ENCODE measurements around the gene CCDC34.

The CCDC34 gene

GRCh38 chr11:27391331-27392015 lies 28.5 kb upstream of the CCDC34 start:
- no peak for DNase-seq

- no peak for DNase-seq
Measured at GRCh38 chr11:27390318-27391295, 27.6 kb upstream of the CCDC34 start.

- no peak for DNase-seq
Measured at GRCh38 chr11:27388869-27389268, 25.9 kb upstream of the CCDC34 start.

GRCh38 chr11:27388001-27388400 lies 25.0 kb upstream of the CCDC34 start:
- no peak for DNase-seq

GRCh38 chr11:27387362-27387761 lies 24.3 kb upstream of the CCDC34 start:
- no peak for DNase-seq

GRCh38 chr11:27386181-27386845 lies 23.3 kb upstream of the CCDC34 start:
- no peak for DNase-seq

GRCh38 chr11:27385245-27385644 lies 22.2 kb upstream of the CCDC34 start:
- no peak for DNase-seq

- no peak for DNase-seq
Measured at GRCh38 chr11:27384227-27384626, 21.2 kb upstream of the CCDC34 start.

- no peak for DNase-seq
Measured at GRCh38 chr11:27383645-27384044, 20.6 kb upstream of the CCDC34 start.

- DNase-seq: no peak
Measured at GRCh38 chr11:27381238-27381666, 18.2 kb upstream of the CCDC34 start.

- DNase-seq: no peak
Measured at GRCh38 chr11:27380771-27381170, 17.8 kb upstream of the CCDC34 start.

GRCh38 chr11:27379449-27379848 lies 16.4 kb upstream of the CCDC34 start:
- no peak for DNase-seq

GRCh38 chr11:27375370-27375769 lies 12.4 kb upstream of the CCDC34 start:
- DNase-seq: no peak

- no peak for DNase-seq
Measured at GRCh38 chr11:27373856-27374602, 11.0 kb upstream of the CCDC34 start.

GRCh38 chr11:27373392-27373791 lies 10.4 kb upstream of the CCDC34 start:
- DNase-seq: no peak

- DNase-seq: no peak
Measured at GRCh38 chr11:27372164-27372563, 9.1 kb upstream of the CCDC34 start.

GRCh38 chr11:27371489-27371888 lies 8.5 kb upstream of the CCDC34 start:
- DNase-seq: no peak

GRCh38 chr11:27370374-27370773 lies 7.4 kb upstream of the CCDC34 start:
- DNase-seq: no peak

GRCh38 chr11:27367881-27368280 lies 4.9 kb upstream of the CCDC34 start:
- no peak for DNase-seq

- DNase-seq: no peak
Measured at GRCh38 chr11:27363576-27364117, 632 bp upstream of the CCDC34 start.

GRCh38 chr11:27361649-27362431 lies 1.2 kb downstream of the CCDC34 start:
- no peak for DNase-seq

GRCh38 chr11:27358296-27358695 lies 4.7 kb downstream of the CCDC34 start:
- DNase-seq: no peak

All from cortex of kidney (tissue), 1 donor.